Activated CD8-positive, alpha-beta T cell treated with anti-CD3 and anti-CD28 coated beads for 36 hours (primary cell): ENCODE data around the gene DRC1. TPM values are rescaled to one million over a fixed set of nuclear protein-coding genes. Genes with fewer than 3 reads are reported as not detected.

Experiments
- ATAC-seq: fragments of 200-7000 bp; cut with Tn5 transposase; one replicate; pipeline ENCODE4 v1.10.0; 2021; ENCODE audit warnings: mild to moderate bottlenecking, moderate library complexity
- CTCF ChIA-PET: fragments of 350-600 bp; sonication (Branson Sonifier 250); formaldehyde crosslinking; loops from one replicate; lab custom pipeline; 2021; ENCODE audit warnings: antibody characterized with exemption; lab: Charles Lee
- POLR2A ChIA-PET: fragments of 350-600 bp; sonication (Branson Sonifier 250); formaldehyde crosslinking; loops from one replicate; lab custom pipeline; 2021; ENCODE audit warnings: antibody characterized with exemption; lab: Charles Lee
- DNase-seq: peaks from one replicate; pipeline ENCODE4 v3.0.0-alpha.2; 2020
- H3K27ac Mint-ChIP-seq: one replicate; pipeline ENCODE4 v1.8.0; 2021; ENCODE audit warnings: mild to moderate bottlenecking, mixed read lengths
- H3K27me3 Mint-ChIP-seq: one replicate; pipeline ENCODE4 v1.8.0; 2021; ENCODE audit warnings: mixed read lengths
- H3K36me3 Mint-ChIP-seq: one replicate; pipeline ENCODE4 v1.8.0; 2021; ENCODE audit warnings: low read depth, mixed read lengths
- H3K4me1 Mint-ChIP-seq: one replicate; pipeline ENCODE4 v1.8.0; 2021; ENCODE audit warnings: low read depth, mixed read lengths
- H3K4me3 Mint-ChIP-seq: one replicate; pipeline ENCODE4 v1.8.0; 2021; ENCODE audit warnings: mild to moderate bottlenecking, moderate library complexity, mixed read lengths
- H3K9me3 Mint-ChIP-seq: one replicate; pipeline ENCODE4 v1.8.0; 2021; ENCODE audit warnings: mixed read lengths
- intact Hi-C: fragments of 100-400 bp; cut with micrococcal nuclease; formaldehyde crosslinking; loops from one replicate; pipeline ENCODE4 v1.10.0; 2022
- total RNA-seq, 2 experiments: library from RNA; stranded (reverse); gene quantifications; one replicate each; pipeline ENCODE4 v1.2.3, GENCODE V29; 2021
- TF ChIP-seq, protein P1 (sequence below): fragments of 200-600 bp; IDR thresholded peaks from one replicate; pipeline ENCODE4 v1.8.0; 2022; ENCODE audit warnings: antibody characterized with exemption, mild to moderate bottlenecking

DRC1 gene
- total RNA-seq, 2 experiments from 2014 or later = not detected

DNA sequence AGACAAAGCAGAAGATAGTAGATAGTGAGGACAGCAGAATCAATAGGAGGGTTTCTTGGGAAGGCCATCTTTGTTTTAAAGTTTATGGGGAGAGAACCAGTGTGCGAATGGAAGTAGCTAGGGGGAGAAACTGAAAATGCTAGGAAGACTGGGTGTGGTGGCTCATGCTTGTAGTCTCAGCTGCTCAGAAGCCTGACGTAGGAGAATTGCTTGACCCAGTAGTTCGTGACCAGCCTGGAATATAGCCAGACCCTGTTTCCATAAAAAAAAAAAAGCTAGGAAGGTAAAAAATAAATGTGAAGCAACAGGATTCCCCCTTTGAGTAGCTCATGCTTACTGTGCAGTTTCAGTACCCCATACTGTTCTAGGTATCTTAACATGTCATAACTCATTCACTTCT lies 19.2 kb upstream of the DRC1 start:
- intact Hi-C loops = no loop called here
- Mint-ChIP-seq H3K4me3 (no peak overlapping the region), H3K27ac (no peak overlapping the region), H3K36me3 (peaks cover 44% of the 10 kb centered on the region), H3K27me3 (no peaks in the 10 kb centered on the region), H3K4me1 (peaks cover 2% of the 10 kb centered on the region), H3K9me3 (no peaks in the 10 kb centered on the region)
- no peak for DNase-seq
- TF ChIP-seq, protein P1, sequence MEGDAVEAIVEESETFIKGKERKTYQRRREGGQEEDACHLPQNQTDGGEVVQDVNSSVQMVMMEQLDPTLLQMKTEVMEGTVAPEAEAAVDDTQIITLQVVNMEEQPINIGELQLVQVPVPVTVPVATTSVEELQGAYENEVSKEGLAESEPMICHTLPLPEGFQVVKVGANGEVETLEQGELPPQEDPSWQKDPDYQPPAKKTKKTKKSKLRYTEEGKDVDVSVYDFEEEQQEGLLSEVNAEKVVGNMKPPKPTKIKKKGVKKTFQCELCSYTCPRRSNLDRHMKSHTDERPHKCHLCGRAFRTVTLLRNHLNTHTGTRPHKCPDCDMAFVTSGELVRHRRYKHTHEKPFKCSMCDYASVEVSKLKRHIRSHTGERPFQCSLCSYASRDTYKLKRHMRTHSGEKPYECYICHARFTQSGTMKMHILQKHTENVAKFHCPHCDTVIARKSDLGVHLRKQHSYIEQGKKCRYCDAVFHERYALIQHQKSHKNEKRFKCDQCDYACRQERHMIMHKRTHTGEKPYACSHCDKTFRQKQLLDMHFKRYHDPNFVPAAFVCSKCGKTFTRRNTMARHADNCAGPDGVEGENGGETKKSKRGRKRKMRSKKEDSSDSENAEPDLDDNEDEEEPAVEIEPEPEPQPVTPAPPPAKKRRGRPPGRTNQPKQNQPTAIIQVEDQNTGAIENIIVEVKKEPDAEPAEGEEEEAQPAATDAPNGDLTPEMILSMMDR = no peak
- CTCF ChIA-PET = interaction anchor here (1.4 kb wide), 2 partner anchors 35 to 87 kb away, joined by 3 read pairs; no protein-coding TSS in a partner anchor
- POLR2A ChIA-PET = interaction anchor here (1.2 to 2.0 kb wide), 2 partner anchors 36 to 139 kb away, joined by 3 to 6 read pairs; partner anchors contain the start of gene SELENOI
- ATAC-seq = no peak

DNA sequence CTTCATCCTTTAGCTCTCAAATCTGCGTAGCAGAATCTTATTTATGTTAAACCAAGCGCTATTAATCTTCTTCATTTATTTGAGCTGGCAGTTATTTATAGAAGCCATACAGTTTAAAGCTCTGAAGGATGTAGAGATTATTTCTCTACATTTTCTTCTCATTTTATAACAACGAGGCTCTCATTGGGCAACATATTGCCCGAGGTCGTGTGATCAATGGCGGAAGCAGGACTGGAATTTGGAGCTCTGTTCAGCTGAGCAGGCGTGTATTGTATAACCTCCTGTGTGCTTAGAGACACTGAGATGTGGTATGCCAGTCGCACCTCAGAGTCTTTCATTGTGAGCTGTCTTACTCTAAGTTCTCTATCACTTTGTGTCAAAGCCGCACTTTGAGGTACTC lies 17.5 kb upstream of the DRC1 start:
- intact Hi-C loops = no loop called here
- TF ChIP-seq, protein P1 = no peak
- ChIA-PET POLR2A (no interaction called here), CTCF (interaction anchor here (1.1 to 1.3 kb wide), 2 partner anchors 9 to 11 kb away, joined by 3 to 4 read pairs; no protein-coding TSS in a partner anchor)
- ATAC-seq = no peak
- Mint-ChIP-seq H3K27me3 (no peaks in the 10 kb centered on the region), H3K4me3 (no peak overlapping the region), H3K27ac (no peak overlapping the region), H3K36me3 (peaks cover 37% of the 10 kb centered on the region), H3K4me1 (no peaks in the 10 kb centered on the region), H3K9me3 (no peaks in the 10 kb centered on the region)
- DNase-seq = no peak

DNA sequence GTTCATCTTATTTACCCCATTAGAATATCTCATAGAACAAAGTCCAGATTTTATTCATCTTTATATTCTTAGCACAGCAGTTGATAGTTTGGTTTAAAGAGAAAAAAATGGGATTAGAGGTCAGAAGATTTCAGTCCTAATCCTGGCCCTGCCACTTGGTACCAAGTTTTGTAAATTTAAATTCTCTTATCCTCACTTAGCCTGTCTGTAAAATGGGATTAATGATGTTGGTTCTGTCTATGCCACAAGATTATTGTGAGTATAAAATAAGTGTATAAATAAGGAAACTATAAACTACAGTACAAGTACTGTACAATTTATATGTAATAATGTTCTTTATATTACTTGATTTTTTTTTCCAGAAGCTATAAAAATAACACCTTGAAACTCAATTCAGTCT lies 17.1 kb upstream of the DRC1 start:
- TF ChIP-seq, protein P1 = no peak
- H3K4me1 Mint-ChIP-seq = no peaks in the 10 kb centered on the region
- H3K4me3 Mint-ChIP-seq = no peak overlapping the region
- DNase-seq = no peak
- CTCF ChIA-PET = interaction anchor here (1.1 to 1.3 kb wide), 2 partner anchors 9 to 10 kb away, joined by 3 to 4 read pairs; no protein-coding TSS in a partner anchor
- H3K27ac Mint-ChIP-seq = no peak overlapping the region
- H3K27me3 Mint-ChIP-seq = no peaks in the 10 kb centered on the region
- POLR2A ChIA-PET = no interaction called here
- intact Hi-C loops = no loop called here
- no peak for ATAC-seq
- H3K36me3 Mint-ChIP-seq = peaks cover 40% of the 10 kb centered on the region
- no peaks in the 10 kb centered on the region for H3K9me3 Mint-ChIP-seq

DNA sequence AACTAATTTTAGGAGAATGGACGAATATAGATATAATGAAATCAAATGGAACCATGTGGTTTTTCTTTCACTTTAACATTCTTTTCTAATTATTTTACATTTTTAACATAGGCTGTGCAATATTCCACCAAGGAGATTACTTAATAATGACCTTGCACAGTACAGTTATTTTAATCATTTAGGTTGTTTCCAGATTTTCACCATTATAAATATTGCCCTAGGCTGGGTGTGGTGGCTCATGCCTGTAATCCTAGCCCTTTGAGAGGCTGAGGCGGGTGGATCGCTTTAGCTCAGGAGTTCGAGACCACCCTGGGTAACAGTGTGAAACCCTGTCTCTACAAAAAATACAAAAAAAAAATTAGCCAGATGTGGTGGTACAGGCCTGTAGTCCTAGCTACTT lies 14.5 kb upstream of the DRC1 start:
- Mint-ChIP-seq H3K27me3 (no peaks in the 10 kb centered on the region), H3K36me3 (peaks cover 40% of the 10 kb centered on the region), H3K9me3 (no peaks in the 10 kb centered on the region), H3K4me1 (no peaks in the 10 kb centered on the region), H3K4me3 (no peak overlapping the region), H3K27ac (no peak overlapping the region)
- intact Hi-C loops = no loop called here
- DNase-seq (no peak), ATAC-seq (no peak)
- CTCF ChIA-PET = interaction anchor here (1.5 kb wide), 1 partner anchor 27 kb away, joined by 3 read pairs; no protein-coding TSS in a partner anchor
- TF ChIP-seq, protein P1 = no peak
- POLR2A ChIA-PET = no interaction called here

DNA sequence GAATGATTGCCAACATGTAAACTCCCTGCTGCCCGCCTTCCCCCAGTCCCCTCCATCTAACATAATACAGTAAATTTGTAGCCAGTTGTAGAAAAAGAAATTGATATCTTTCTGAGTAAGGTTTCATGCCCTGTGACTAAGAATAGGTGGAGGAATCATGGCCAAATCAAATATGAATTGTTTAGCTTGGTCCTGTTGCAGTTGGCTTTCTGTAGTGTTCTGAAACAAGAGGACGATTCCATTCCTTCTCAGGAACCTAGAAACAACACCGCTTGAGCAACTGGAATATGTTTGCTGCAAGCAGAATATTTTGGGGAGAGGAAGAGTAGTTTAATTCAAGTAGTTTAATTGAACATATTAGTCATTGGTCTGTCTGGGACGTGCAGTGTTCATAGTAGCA lies 7.0 kb upstream of the DRC1 start:
- intact Hi-C loops = no loop called here
- no peaks in the 10 kb centered on the region for H3K27me3 Mint-ChIP-seq
- H3K36me3 Mint-ChIP-seq = peaks cover 19% of the 10 kb centered on the region
- H3K9me3 Mint-ChIP-seq = no peaks in the 10 kb centered on the region
- TF ChIP-seq, protein P1 = no peak
- H3K4me3 Mint-ChIP-seq = no peak overlapping the region
- no peak overlapping the region for H3K27ac Mint-ChIP-seq
- ATAC-seq (no peak), DNase-seq (no peak)
- H3K4me1 Mint-ChIP-seq = peaks cover 26% of the 10 kb centered on the region
- ChIA-PET CTCF (interaction anchor here (1.0 kb wide), 1 partner anchor 10 kb away, joined by 3 read pairs; no protein-coding TSS in a partner anchor), POLR2A (no interaction called here)
